Neural progenitor cell (in vitro differentiated cells): Measurements from ENCODE around the gene FMN1. TPM values are rescaled to one million over a fixed set of nuclear protein-coding genes. Genes with fewer than 3 reads are reported as not detected.

Experiments used
- DNase-seq: peaks from one replicate; pipeline ENCODE4 v3.0.0-alpha.2; 2016; ENCODE audit warnings: low spot score
- H2AFZ ChIP-seq: fragments of 200-600 bp; sonication (generic); replicated peaks from 2 replicates; pipeline ENCODE4 v1.6.1; 2016; ENCODE audit warnings: antibody characterized with exemption
- H3F3A ChIP-seq: fragments of 200-600 bp; sonication (generic); 2 replicates; pipeline ENCODE4 v1.6.1; 2016; ENCODE audit warnings: antibody characterized with exemption, low read depth
- H3K27ac ChIP-seq: fragments of 200-600 bp; sonication (generic); 2 replicates; pipeline ENCODE4 v1.5.1; 2016; ENCODE audit warnings: mild to moderate bottlenecking
- H3K27me3 ChIP-seq: fragments of 200-600 bp; sonication (generic); 2 replicates; pipeline ENCODE4 v1.6.1; 2016; ENCODE audit warnings: mild to moderate bottlenecking, moderate library complexity
- H3K36me3 ChIP-seq: fragments of 200-600 bp; sonication (generic); 2 replicates; pipeline ENCODE4 v1.5.1; 2016
- H3K4me1 ChIP-seq: fragments of 200-600 bp; sonication (generic); 2 replicates; pipeline ENCODE4 v1.6.1; 2016; ENCODE audit warnings: mixed run types
- H3K4me2 ChIP-seq: fragments of 200-600 bp; sonication (generic); 2 replicates; pipeline ENCODE4 v1.6.1; 2016
- H3K4me3 ChIP-seq: fragments of 200-600 bp; sonication (generic); 2 replicates; pipeline ENCODE4 v1.5.1; 2016
- H3K79me2 ChIP-seq: fragments of 200-600 bp; sonication (generic); 2 replicates; pipeline ENCODE4 v1.6.1; 2016; ENCODE audit warnings: low read depth
- H3K9ac ChIP-seq: fragments of 200-600 bp; sonication (generic); 2 replicates; pipeline ENCODE4 v1.6.1; 2016
- H3K9me3 ChIP-seq: fragments of 200-600 bp; sonication (generic); 2 replicates; pipeline ENCODE4 v1.5.1; 2016; ENCODE audit warnings: low read depth
- H4K20me1 ChIP-seq: fragments of 200-600 bp; sonication (generic); 2 replicates; pipeline ENCODE4 v1.6.1; 2016; ENCODE audit warnings: low read depth
- H3K27ac Mint-ChIP-seq: 3 replicates; pipeline ENCODE4 v1.8.0; 2021; ENCODE audit warnings: mixed read lengths
- H3K27me3 Mint-ChIP-seq: 2 replicates; pipeline ENCODE4 v1.8.0; 2022; ENCODE audit warnings: low read depth, mild to moderate bottlenecking, inconsistent platforms, moderate library complexity, mixed read lengths; ENCODE audit not compliant: insufficient read depth
- H3K36me3 Mint-ChIP-seq: 3 replicates; pipeline ENCODE4 v1.8.0; 2021; ENCODE audit warnings: mixed read lengths
- H3K4me1 Mint-ChIP-seq: 3 replicates; pipeline ENCODE4 v1.8.0; 2021; ENCODE audit warnings: mixed read lengths
- H3K4me3 Mint-ChIP-seq: 3 replicates; pipeline ENCODE4 v1.8.0; 2021; ENCODE audit warnings: mild to moderate bottlenecking, moderate library complexity, mixed read lengths
- H3K9me3 Mint-ChIP-seq: 3 replicates; pipeline ENCODE4 v1.8.0; 2020; ENCODE audit warnings: mixed read lengths
- EZH2 ChIP-seq: fragments of 200-600 bp; sonication (generic); IDR thresholded peaks from 2 replicates; pipeline ENCODE4 v1.6.1; 2017; ENCODE audit warnings: antibody characterized with exemption, mild to moderate bottlenecking, moderate library complexity
- EZH2phosphoT487 ChIP-seq: fragments of 200-600 bp; sonication (generic); IDR thresholded peaks from 2 replicates; pipeline ENCODE4 v1.6.1; 2017; ENCODE audit warnings: antibody characterized with exemption
- total RNA-seq: library from RNA; depleted of rRNA; stranded (reverse); fragments of >200 nt; gene quantifications from 2 replicates; pipeline ENCODE4 v1.2.3, GENCODE V29; 2015; ENCODE audit warnings: low replicate concordance
- TF ChIP-seq, protein P1 (sequence below): fragments of 200-600 bp; sonication (generic); IDR thresholded peaks from 2 replicates; pipeline ENCODE4 v1.5.1; 2017; ENCODE audit warnings: antibody characterized with exemption, mild to moderate bottlenecking

Gene FMN1
- total RNA-seq, 1 donor from 2014 or later, result 5.7 TPM

DNA sequence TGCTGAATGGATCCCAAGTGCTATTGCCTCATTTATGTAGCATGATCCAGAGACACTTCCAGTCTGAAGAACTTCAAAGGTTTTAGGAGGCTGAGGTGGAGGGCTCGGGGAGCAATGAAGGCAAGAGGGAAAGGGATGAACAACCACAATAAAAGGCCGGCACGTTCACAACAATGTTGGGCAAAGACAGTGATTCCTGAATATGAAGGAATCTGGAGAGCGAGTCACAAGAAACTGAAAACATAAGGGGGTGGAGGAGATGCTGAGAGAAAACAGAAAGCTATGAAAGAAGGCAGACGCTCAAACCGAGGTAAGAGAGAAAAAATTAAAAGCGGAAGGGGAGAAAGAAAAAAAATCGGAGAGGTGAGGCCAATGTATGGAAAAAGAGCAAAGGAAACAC lies 356.6 kb downstream of the FMN1 start:
- Histone ChIP-seq H2AFZ (no peak overlapping the region), H3K27me3 (no peaks in the 10 kb centered on the region), H3K79me2 (no peaks in the 10 kb centered on the region), H3K36me3 (no peaks in the 10 kb centered on the region), H3F3A (no peaks in the 10 kb centered on the region), H4K20me1 (no peaks in the 10 kb centered on the region), H3K9me3 (no peaks in the 10 kb centered on the region), H3K4me3 (no peak overlapping the region), H3K9ac (no peak overlapping the region), H3K4me1 (peaks cover 10% of the 10 kb centered on the region), H3K27ac (no peak overlapping the region), H3K4me2 (no peak overlapping the region)
- Mint-ChIP-seq H3K4me3 (no peak overlapping the region), H3K27ac (no peak overlapping the region), H3K4me1 (peaks cover 7% of the 10 kb centered on the region), H3K27me3 (no peaks in the 10 kb centered on the region), H3K9me3 (no peaks in the 10 kb centered on the region), H3K36me3 (peaks cover 2% of the 10 kb centered on the region)
- TF ChIP-seq EZH2phosphoT487 (no peak), EZH2 (no peak)
- TF ChIP-seq, protein P1, sequence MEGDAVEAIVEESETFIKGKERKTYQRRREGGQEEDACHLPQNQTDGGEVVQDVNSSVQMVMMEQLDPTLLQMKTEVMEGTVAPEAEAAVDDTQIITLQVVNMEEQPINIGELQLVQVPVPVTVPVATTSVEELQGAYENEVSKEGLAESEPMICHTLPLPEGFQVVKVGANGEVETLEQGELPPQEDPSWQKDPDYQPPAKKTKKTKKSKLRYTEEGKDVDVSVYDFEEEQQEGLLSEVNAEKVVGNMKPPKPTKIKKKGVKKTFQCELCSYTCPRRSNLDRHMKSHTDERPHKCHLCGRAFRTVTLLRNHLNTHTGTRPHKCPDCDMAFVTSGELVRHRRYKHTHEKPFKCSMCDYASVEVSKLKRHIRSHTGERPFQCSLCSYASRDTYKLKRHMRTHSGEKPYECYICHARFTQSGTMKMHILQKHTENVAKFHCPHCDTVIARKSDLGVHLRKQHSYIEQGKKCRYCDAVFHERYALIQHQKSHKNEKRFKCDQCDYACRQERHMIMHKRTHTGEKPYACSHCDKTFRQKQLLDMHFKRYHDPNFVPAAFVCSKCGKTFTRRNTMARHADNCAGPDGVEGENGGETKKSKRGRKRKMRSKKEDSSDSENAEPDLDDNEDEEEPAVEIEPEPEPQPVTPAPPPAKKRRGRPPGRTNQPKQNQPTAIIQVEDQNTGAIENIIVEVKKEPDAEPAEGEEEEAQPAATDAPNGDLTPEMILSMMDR, result no peak
- DNase-seq, result no peak

GRCh38 chr15:32834156-32834555 lies 360.4 kb downstream of the FMN1 start:
- no peak overlapping the region for H3K27ac ChIP-seq
- peak overlapping the region; percentile 58 for H2AFZ ChIP-seq
- H3K9me3 ChIP-seq, result no peaks in the 10 kb centered on the region
- no peak overlapping the region for H3K4me3 Mint-ChIP-seq
- H3K27ac Mint-ChIP-seq, result no peak overlapping the region
- peaks cover 14% of the 10 kb centered on the region for H3K4me1 Mint-ChIP-seq
- no peak overlapping the region for H3K4me3 ChIP-seq
- no peaks in the 10 kb centered on the region for H3K79me2 ChIP-seq
- H3K36me3 Mint-ChIP-seq, result peaks cover 4% of the 10 kb centered on the region
- H3K9ac ChIP-seq, result no peak overlapping the region
- no peaks in the 10 kb centered on the region for H3K27me3 Mint-ChIP-seq
- no peaks in the 10 kb centered on the region for H3K9me3 Mint-ChIP-seq
- DNase-seq, result no peak
- TF ChIP-seq, protein P1, result no peak
- TF ChIP-seq EZH2phosphoT487 (no peak), EZH2 (no peak)
- no peaks in the 10 kb centered on the region for H3K36me3 ChIP-seq
- H3K4me1 ChIP-seq, result peaks cover 10% of the 10 kb centered on the region
- H3F3A ChIP-seq, result no peaks in the 10 kb centered on the region
- H4K20me1 ChIP-seq, result no peaks in the 10 kb centered on the region
- H3K27me3 ChIP-seq, result no peaks in the 10 kb centered on the region
- H3K4me2 ChIP-seq, result no peak overlapping the region

GRCh38 chr15:32833379-32833821 lies 361.1 kb downstream of the FMN1 start:
- H3K79me2 ChIP-seq, result no peaks in the 10 kb centered on the region
- H3K4me3 ChIP-seq, result no peak overlapping the region
- no peaks in the 10 kb centered on the region for H3K27me3 ChIP-seq
- H3K36me3 ChIP-seq, result no peaks in the 10 kb centered on the region
- H3K4me3 Mint-ChIP-seq, result no peak overlapping the region
- H3F3A ChIP-seq, result no peaks in the 10 kb centered on the region
- no peak overlapping the region for H3K4me2 ChIP-seq
- H3K36me3 Mint-ChIP-seq, result peaks cover 4% of the 10 kb centered on the region
- H2AFZ ChIP-seq, result no peak overlapping the region
- H3K4me1 ChIP-seq, result peaks cover 10% of the 10 kb centered on the region
- no peak overlapping the region for H3K27ac Mint-ChIP-seq
- no peak for DNase-seq
- H3K27me3 Mint-ChIP-seq, result no peaks in the 10 kb centered on the region
- no peak overlapping the region for H3K9ac ChIP-seq
- peaks cover 14% of the 10 kb centered on the region for H3K4me1 Mint-ChIP-seq
- TF ChIP-seq EZH2 (no peak), EZH2phosphoT487 (no peak)
- TF ChIP-seq, protein P1, result no peak
- no peaks in the 10 kb centered on the region for H3K9me3 Mint-ChIP-seq
- no peak overlapping the region for H3K27ac ChIP-seq
- no peaks in the 10 kb centered on the region for H4K20me1 ChIP-seq
- no peaks in the 10 kb centered on the region for H3K9me3 ChIP-seq
